ENCODE results near the gene IBTK.

GRCh38 chr6:82195619-82196018 is 51.9 kb downstream of the IBTK start:
- TF ChIP-seq ARNTL (CRISPR knock-in tag; IDR thresholded peaks at IDR 0.05; ENCODE audit: borderline replicate concordance, low read depth), result no peak
- no peak for TF ChIP-seq PPARA (CRISPR knock-in tag; IDR thresholded peaks at IDR 0.05; ENCODE audit: borderline replicate concordance)
- no peak for TF ChIP-seq ZC3H10 (CRISPR knock-in tag; IDR thresholded peaks at IDR 0.05)
- TF ChIP-seq GLIS3 (CRISPR knock-in tag; IDR thresholded peaks at IDR 0.05), result no peak
- no peak for TF ChIP-seq BACH2 (CRISPR knock-in tag; IDR thresholded peaks at IDR 0.05; ENCODE audit: borderline replicate concordance)
- no peak for TF ChIP-seq PATZ1 (CRISPR knock-in tag; IDR thresholded peaks at IDR 0.05; ENCODE audit: borderline replicate concordance)
- no peak for TF ChIP-seq RARB (CRISPR knock-in tag; IDR thresholded peaks at IDR 0.05)
- TF ChIP-seq TCF4 (CRISPR knock-in tag; IDR thresholded peaks at IDR 0.05; ENCODE audit: borderline replicate concordance), result no peak
- TF ChIP-seq ZNF70 (CRISPR knock-in tag; IDR thresholded peaks at IDR 0.05), result no peak

Measured in SK-N-SH treated with all-trans-retinoic acid at 6 μM for 48 hours (cell line).